ENCODE measurements around the gene PLD3. TPM values are rescaled to one million over a fixed set of nuclear protein-coding genes. Genes with fewer than 3 reads are reported as not detected.

PLD3 gene
- total and polyA plus RNA-seq, 2 donors (not counting 3 experiments of a cell fraction or from before 2014, with no cell fraction given), result 166 to 479 TPM

DNA sequence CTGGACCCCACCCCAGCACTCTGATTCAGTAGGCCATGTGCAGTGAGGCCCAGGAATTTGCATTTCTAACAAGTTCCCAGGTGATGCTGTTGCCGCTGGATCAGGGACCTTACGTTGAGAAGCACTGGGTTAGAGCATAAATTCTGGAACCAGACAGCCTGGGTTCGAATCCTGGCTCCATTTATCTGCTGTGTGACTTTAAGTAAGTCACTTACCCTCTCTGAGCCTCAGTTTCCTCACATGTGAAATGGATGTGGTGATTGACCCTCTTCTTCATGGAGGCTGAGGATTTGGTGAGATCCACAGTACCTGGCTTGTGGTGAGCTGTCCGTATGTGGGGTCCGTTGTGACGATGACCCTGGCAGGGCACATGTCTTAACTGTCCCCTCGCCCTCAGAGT, 25.6 kb downstream of the PLD3 start:
- ChIA-PET CTCF (no interaction called here), POLR2A (interaction anchor here (0.6 kb wide), 1 partner anchor 10 kb away, joined by 3 read pairs; no protein-coding TSS in a partner anchor)
- no peaks in the 10 kb centered on the region for H3K79me2 ChIP-seq (ENCODE audit: control insufficient read depth, insufficient read depth, low read length)
- H3K27me3 ChIP-seq (ENCODE audit: control insufficient read depth in 2 of 2, insufficient read depth in 2 of 2, low read length in 2 of 2), result no peaks in the 10 kb centered on the region
- H2AFZ ChIP-seq (ENCODE audit: low read depth, low read length), result no peak overlapping the region
- H3K36me3 ChIP-seq (ENCODE audit: control insufficient read depth in 2 of 2, extremely low read depth in 1 of 2, insufficient read depth in 2 of 2, low read length in 2 of 2), result peaks cover 0 to 21% of the 10 kb centered on the region in 2 experiments
- DNase-seq (ENCODE audit: low read depth, low spot score) (no peak), FAIRE-seq (no peak)
- H3K9me3 ChIP-seq (replicated peaks; ENCODE audit: control insufficient read depth, insufficient read depth, low read length), result no peaks in the 10 kb centered on the region
- no TSS peak for BruUV-seq (replicated peaks)
- no peak for TF ChIP-seq POLR2AphosphoS5 (IDR thresholded peaks at IDR 0.05; ENCODE audit: insufficient read depth, low read depth, low read length)
- TF ChIP-seq FOS (IDR thresholded peaks at IDR 0.05; ENCODE audit: borderline replicate concordance, insufficient read depth, low read length), result no peak
- no peak for TF ChIP-seq CTCF (IDR thresholded peaks at IDR 0.05; ENCODE audit: extremely low read depth in 1 of 2, insufficient read depth in 1 of 2, low read depth in 1 of 2, low read length in 2 of 2)
- TF ChIP-seq, protein P1, sequence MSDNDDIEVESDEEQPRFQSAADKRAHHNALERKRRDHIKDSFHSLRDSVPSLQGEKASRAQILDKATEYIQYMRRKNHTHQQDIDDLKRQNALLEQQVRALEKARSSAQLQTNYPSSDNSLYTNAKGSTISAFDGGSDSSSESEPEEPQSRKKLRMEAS (IDR thresholded peaks at IDR 0.05; ENCODE audit: insufficient read depth, insufficient read length), result no peak
- no peak for TF ChIP-seq EZH2 (IDR thresholded peaks at IDR 0.05; ENCODE audit: borderline replicate concordance, low read depth, low read length, severe bottlenecking)
- TF ChIP-seq POLR2A (IDR thresholded peaks at IDR 0.05; ENCODE audit: low read depth, low read length), result no peak
- no peak for TF ChIP-seq GATA2 (IDR thresholded peaks at IDR 0.05; ENCODE audit: insufficient read depth, insufficient read length, low read depth, low read length)
- TF ChIP-seq MYC (IDR thresholded peaks at IDR 0.05; ENCODE audit: low read depth, low read length), result no peak
- TF ChIP-seq JUN (IDR thresholded peaks at IDR 0.05; ENCODE audit: borderline replicate concordance, insufficient read depth, insufficient read length, low read depth), result no peak
- H3K9ac ChIP-seq (replicated peaks; ENCODE audit: extremely low read depth, insufficient read depth, low read length), result no peak overlapping the region
- no peak overlapping the region for H3K4me2 ChIP-seq (ENCODE audit: insufficient read depth, low read length)
- H3K27ac ChIP-seq (ENCODE audit: insufficient read depth, low read depth, low read length), result no peak overlapping the region
- dilution Hi-C loops (cut with MboI; ENCODE audit: extremely low pct_ligation_motif_present, low sequenced_read_pairs), result no loop called here
- no peaks in the 10 kb centered on the region for H3K4me1 ChIP-seq (ENCODE audit: control insufficient read depth, extremely low read depth, insufficient read depth, low read length)
- H3K9me1 ChIP-seq (replicated peaks; ENCODE audit: control insufficient read depth, extremely low read depth, insufficient read depth, low read length), result no peaks in the 10 kb centered on the region
- no peaks in the 10 kb centered on the region for H4K20me1 ChIP-seq (replicated peaks; ENCODE audit: control insufficient read depth, extremely low read depth, insufficient read depth, low read length)
- no peak overlapping the region for H3K4me3 ChIP-seq (replicated peaks in 1 of 3; ENCODE audit: insufficient read depth in 1 of 3, low read depth in 1 of 3, low read length in 3 of 3)
- intact Hi-C loops (cut with micrococcal nuclease), result no loop called here

Measured in endothelial cell of umbilical vein (primary cell).